ENCODE measurements around the gene NTN5. TPM values are rescaled to one million over a fixed set of nuclear protein-coding genes. Genes with fewer than 3 reads are reported as not detected.
"Not testable (repeated sequence)": the region's sequence is repeated elsewhere in the genome, so short reads cannot be mapped to it uniquely, and the experiment has no call there.

The NTN5 gene
- total RNA-seq, 1 donor from 2014 or later, result under 0.01 TPM

- no peak overlapping the region for H3K9ac ChIP-seq (ENCODE audit: low read depth in 1 of 3, low read length in 3 of 3)
Measured at GRCh38 chr19:48680436-48681126, 7.8 kb upstream of the NTN5 start.

GRCh38 chr19:48680006-48680405 is 7.2 kb upstream of the NTN5 start:
- H3K4me3 ChIP-seq (ENCODE audit: low read length in 3 of 3); H3K36me3 ChIP-seq (ENCODE audit: control insufficient read depth in 3 of 3, insufficient read depth in 3 of 3, low read length in 3 of 3); H3K27me3 ChIP-seq (ENCODE audit: control insufficient read depth in 3 of 3, insufficient read depth in 3 of 3, low read length in 3 of 3); H3K27ac ChIP-seq (ENCODE audit: low read depth, low read length); H3K9me3 ChIP-seq (ENCODE audit: control insufficient read depth in 3 of 3, low read length in 3 of 3); H3K9ac ChIP-seq (ENCODE audit: low read depth in 1 of 3, low read length in 3 of 3): not testable (repeated sequence)
- H3K4me1 ChIP-seq (ENCODE audit: control insufficient read depth in 3 of 3, insufficient read depth in 3 of 3, low read length in 3 of 3), result peaks cover 8 to 14% (median 12%) of the 10 kb centered on the region in 3 donors

More at GRCh38 chr19:48680436-48681126, 7.8 kb upstream of the NTN5 start:
- Histone ChIP-seq H3K4me1 (ENCODE audit: control insufficient read depth in 3 of 3, insufficient read depth in 3 of 3, low read length in 3 of 3) (peaks cover 2 to 9% (median 7%) of the 10 kb centered on the region in 3 donors), H3K36me3 (ENCODE audit: control insufficient read depth in 3 of 3, insufficient read depth in 3 of 3, low read length in 3 of 3) (no peaks in the 10 kb centered on the region), H3K27me3 (ENCODE audit: control insufficient read depth in 3 of 3, insufficient read depth in 3 of 3, low read length in 3 of 3) (no peaks in the 10 kb centered on the region), H3K27ac (ENCODE audit: low read depth, low read length) (no peak overlapping the region), H3K9me3 (ENCODE audit: control insufficient read depth in 3 of 3, low read length in 3 of 3) (no peaks in the 10 kb centered on the region), H3K4me3 (ENCODE audit: low read length in 3 of 3) (no peak overlapping the region)

DNA sequence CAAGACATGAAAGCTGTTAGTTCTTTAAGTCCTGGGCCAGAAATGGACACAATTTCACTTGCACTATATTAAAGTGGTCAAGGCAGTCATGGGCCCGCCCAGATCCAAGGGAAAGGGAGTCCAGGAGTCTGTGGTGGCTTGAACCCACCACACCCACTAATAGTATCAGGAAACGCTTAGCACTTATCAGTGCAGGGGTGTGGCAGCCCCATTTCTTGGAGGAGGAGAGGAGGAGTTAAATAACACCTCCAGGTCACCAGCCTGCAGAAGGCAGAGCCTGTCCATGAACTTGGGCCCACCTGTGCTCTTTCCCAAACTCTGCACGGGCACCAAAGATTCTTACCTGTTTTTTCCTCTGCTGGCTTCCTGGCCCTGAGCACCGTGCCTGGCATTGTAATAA is 5.4 kb upstream of the NTN5 start:
- no peak overlapping the region for H3K4me3 ChIP-seq (ENCODE audit: low read length in 3 of 3)
- H3K27me3 ChIP-seq (ENCODE audit: control insufficient read depth in 3 of 3, insufficient read depth in 3 of 3, low read length in 3 of 3), result no peaks in the 10 kb centered on the region
- no peak overlapping the region for H3K27ac ChIP-seq (ENCODE audit: low read depth, low read length)
- H3K9me3 ChIP-seq (ENCODE audit: control insufficient read depth in 3 of 3, low read length in 3 of 3), result no peaks in the 10 kb centered on the region
- no peak overlapping the region for H3K9ac ChIP-seq (ENCODE audit: low read depth in 1 of 3, low read length in 3 of 3)
- peaks cover 10 to 18% (median 10%) of the 10 kb centered on the region in 3 donors for H3K4me1 ChIP-seq (ENCODE audit: control insufficient read depth in 3 of 3, insufficient read depth in 3 of 3, low read length in 3 of 3)
- no peaks in the 10 kb centered on the region for H3K36me3 ChIP-seq (ENCODE audit: control insufficient read depth in 3 of 3, insufficient read depth in 3 of 3, low read length in 3 of 3)

DNA sequence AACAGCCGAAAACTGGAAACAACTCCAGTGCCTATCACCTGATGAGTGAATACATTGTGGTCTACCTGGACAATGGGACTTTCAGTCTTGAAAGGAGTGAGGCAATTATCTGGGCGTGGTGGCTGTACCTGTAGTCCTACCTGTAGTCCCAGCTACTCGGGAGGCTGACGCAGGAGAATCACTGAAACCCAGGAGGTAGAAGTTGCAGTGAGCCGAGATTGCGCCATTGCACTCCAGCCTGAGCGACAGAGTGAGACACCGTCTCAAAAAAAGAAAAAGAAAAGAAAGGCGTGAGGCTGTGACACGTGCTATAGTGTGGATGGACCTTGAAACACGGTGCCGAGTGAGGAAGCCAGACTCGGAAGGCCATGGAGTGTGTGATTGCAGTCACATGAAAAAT is 4.1 kb upstream of the NTN5 start:
- H3K4me1 ChIP-seq (ENCODE audit: control insufficient read depth in 3 of 3, insufficient read depth in 3 of 3, low read length in 3 of 3), result peaks cover 10 to 18% (median 10%) of the 10 kb centered on the region in 3 donors

DNA sequence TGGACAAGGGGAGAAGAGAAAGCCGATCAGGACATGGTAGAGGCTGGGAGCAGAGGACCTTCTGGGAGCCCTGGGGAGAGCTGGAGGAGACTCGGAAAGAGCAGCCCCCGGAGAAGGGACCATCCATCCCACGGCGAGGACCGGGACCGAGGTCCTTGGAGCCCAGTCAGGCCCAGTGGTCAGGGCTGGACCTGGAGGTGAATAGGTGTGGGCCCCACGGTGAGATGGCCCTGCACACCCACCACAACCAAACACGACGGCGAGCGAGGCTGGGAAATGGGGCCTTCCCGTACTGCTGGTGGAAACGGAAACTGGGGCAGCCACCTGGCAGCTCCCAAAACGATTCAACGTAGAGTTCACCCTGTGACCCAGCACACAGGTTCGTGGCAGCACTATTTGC is 3.7 kb upstream of the NTN5 start:
- Histone ChIP-seq H3K27ac (ENCODE audit: low read depth, low read length) (no peak overlapping the region), H3K4me1 (ENCODE audit: control insufficient read depth in 3 of 3, insufficient read depth in 3 of 3, low read length in 3 of 3) (peaks cover 10 to 18% (median 10%) of the 10 kb centered on the region in 3 donors), H3K27me3 (ENCODE audit: control insufficient read depth in 3 of 3, insufficient read depth in 3 of 3, low read length in 3 of 3) (no peaks in the 10 kb centered on the region), H3K9me3 (ENCODE audit: control insufficient read depth in 3 of 3, low read length in 3 of 3) (no peaks in the 10 kb centered on the region), H3K9ac (ENCODE audit: low read depth in 1 of 3, low read length in 3 of 3) (no peak overlapping the region), H3K4me3 (ENCODE audit: low read length in 3 of 3) (no peak overlapping the region), H3K36me3 (ENCODE audit: control insufficient read depth in 3 of 3, insufficient read depth in 3 of 3, low read length in 3 of 3) (no peaks in the 10 kb centered on the region)

More for the DNA sequence above, 4.1 kb upstream of the NTN5 start:
- no peak overlapping the region for H3K27ac ChIP-seq (ENCODE audit: low read depth, low read length)
- no peak overlapping the region for H3K4me3 ChIP-seq (ENCODE audit: low read length in 3 of 3)
- no peaks in the 10 kb centered on the region for H3K36me3 ChIP-seq (ENCODE audit: control insufficient read depth in 3 of 3, insufficient read depth in 3 of 3, low read length in 3 of 3)
- H3K27me3 ChIP-seq (ENCODE audit: control insufficient read depth in 3 of 3, insufficient read depth in 3 of 3, low read length in 3 of 3), result no peaks in the 10 kb centered on the region
- H3K9ac ChIP-seq (ENCODE audit: low read depth in 1 of 3, low read length in 3 of 3), result no peak overlapping the region
- H3K9me3 ChIP-seq (ENCODE audit: control insufficient read depth in 3 of 3, low read length in 3 of 3), result no peaks in the 10 kb centered on the region

- Histone ChIP-seq H3K9me3 (ENCODE audit: control insufficient read depth in 3 of 3, low read length in 3 of 3) (no peaks in the 10 kb centered on the region), H3K4me3 (ENCODE audit: low read length in 3 of 3) (peak overlapping the region in 2 of 3 donors; percentile 27 to 52), H3K9ac (ENCODE audit: low read depth in 1 of 3, low read length in 3 of 3) (peak overlapping the region; percentile 33 to 68 (median 38)), H3K4me1 (ENCODE audit: control insufficient read depth in 3 of 3, insufficient read depth in 3 of 3, low read length in 3 of 3) (peaks cover 10 to 11% (median 10%) of the 10 kb centered on the region in 3 donors), H3K27ac (ENCODE audit: low read depth, low read length) (no peak overlapping the region), H3K27me3 (ENCODE audit: control insufficient read depth in 3 of 3, insufficient read depth in 3 of 3, low read length in 3 of 3) (no peaks in the 10 kb centered on the region), H3K36me3 (ENCODE audit: control insufficient read depth in 3 of 3, insufficient read depth in 3 of 3, low read length in 3 of 3) (no peaks in the 10 kb centered on the region)
Measured at GRCh38 chr19:48674921-48675824, 2.4 kb upstream of the NTN5 start.

DNA sequence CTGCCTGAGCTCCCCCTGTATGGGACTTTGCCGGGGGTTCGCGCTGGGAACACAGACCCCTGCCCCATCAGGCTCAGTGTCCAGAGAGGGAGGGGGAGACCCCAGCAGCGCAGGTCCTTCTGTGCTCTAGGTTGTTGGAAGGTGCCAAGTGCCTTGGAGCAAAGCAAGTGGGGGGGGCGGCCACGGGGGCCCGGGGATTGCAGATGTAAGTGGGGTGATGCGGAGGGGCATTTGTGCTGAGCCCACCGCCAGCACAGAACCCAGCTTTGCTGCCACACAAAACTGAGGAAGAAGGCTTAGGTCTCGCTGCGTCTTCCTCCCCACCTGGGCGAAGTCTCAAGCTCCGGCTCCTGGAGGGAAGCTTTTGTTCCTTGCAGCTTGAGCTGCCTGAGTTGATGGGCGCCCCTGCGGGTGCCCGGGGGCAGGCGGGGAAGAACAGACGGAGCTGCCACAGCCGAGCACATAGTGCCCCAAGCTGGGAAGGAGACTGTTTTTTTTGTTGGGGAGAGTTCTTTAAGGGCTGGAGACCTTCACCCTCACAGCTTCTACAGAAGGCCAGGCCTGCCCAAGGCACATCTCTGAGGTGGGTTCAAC is 1.5 kb upstream of the NTN5 start:
- Histone ChIP-seq H3K4me1 (ENCODE audit: control insufficient read depth in 3 of 3, insufficient read depth in 3 of 3, low read length in 3 of 3) (peaks cover 10 to 11% (median 10%) of the 10 kb centered on the region in 3 donors), H3K9me3 (ENCODE audit: control insufficient read depth in 3 of 3, low read length in 3 of 3) (no peaks in the 10 kb centered on the region), H3K9ac (ENCODE audit: low read depth in 1 of 3, low read length in 3 of 3) (peak overlapping the region in 1 of 3 donors; percentile 68), H3K36me3 (ENCODE audit: control insufficient read depth in 3 of 3, insufficient read depth in 3 of 3, low read length in 3 of 3) (no peaks in the 10 kb centered on the region), H3K27ac (ENCODE audit: low read depth, low read length) (no peak overlapping the region), H3K27me3 (ENCODE audit: control insufficient read depth in 3 of 3, insufficient read depth in 3 of 3, low read length in 3 of 3) (no peaks in the 10 kb centered on the region), H3K4me3 (ENCODE audit: low read length in 3 of 3) (no peak overlapping the region)

DNA sequence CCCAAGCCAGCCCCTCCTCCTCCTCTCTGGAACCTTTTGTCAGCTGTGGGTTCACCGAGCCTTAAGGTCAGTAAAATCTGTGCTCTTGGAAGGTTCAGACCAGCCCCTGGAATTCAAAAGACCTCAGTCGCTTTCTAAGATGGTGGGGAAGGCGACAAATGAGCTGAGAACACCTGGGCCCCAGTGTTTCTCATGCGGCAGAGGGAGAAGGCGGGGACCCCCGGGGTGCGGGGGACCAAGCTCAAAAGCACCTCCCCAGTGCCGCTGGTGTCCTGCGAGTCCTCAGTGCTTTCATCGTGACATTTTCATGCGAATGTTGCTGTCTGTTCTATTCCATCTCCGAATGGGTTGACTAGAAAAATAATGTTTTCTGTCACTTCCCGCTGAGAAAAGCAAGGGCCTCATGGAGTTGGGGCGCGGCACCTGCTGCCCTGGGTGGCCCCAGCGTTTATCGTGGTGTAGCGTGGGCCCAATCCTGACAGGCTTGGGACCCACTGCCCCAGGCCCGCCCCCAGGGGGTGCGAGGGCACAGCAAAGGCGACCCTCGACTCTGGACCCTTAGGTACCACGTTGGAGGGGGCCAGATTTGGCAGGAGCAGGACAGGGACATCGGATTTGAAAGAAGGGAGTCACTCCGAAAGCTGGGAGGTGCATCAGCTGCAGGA is 751 bp upstream of the NTN5 start:
- no peaks in the 10 kb centered on the region for H3K27me3 ChIP-seq (ENCODE audit: control insufficient read depth in 3 of 3, insufficient read depth in 3 of 3, low read length in 3 of 3)
- no peak overlapping the region for H3K9ac ChIP-seq (ENCODE audit: low read depth in 1 of 3, low read length in 3 of 3)
- H3K27ac ChIP-seq (ENCODE audit: low read depth, low read length), result no peak overlapping the region
- no peaks in the 10 kb centered on the region for H3K9me3 ChIP-seq (ENCODE audit: control insufficient read depth in 3 of 3, low read length in 3 of 3)
- no peaks in the 10 kb centered on the region for H3K36me3 ChIP-seq (ENCODE audit: control insufficient read depth in 3 of 3, insufficient read depth in 3 of 3, low read length in 3 of 3)
- H3K4me1 ChIP-seq (ENCODE audit: control insufficient read depth in 3 of 3, insufficient read depth in 3 of 3, low read length in 3 of 3), result peaks cover 10 to 11% (median 10%) of the 10 kb centered on the region in 3 donors
- H3K4me3 ChIP-seq (ENCODE audit: low read length in 3 of 3), result no peak overlapping the region

- no peak overlapping the region for H3K27ac ChIP-seq (ENCODE audit: low read depth, low read length)
Measured at GRCh38 chr19:48671446-48671995, 1.3 kb downstream of the NTN5 start.

More at GRCh38 chr19:48671446-48671995, 1.3 kb downstream of the NTN5 start:
- Histone ChIP-seq H3K36me3 (ENCODE audit: control insufficient read depth in 3 of 3, insufficient read depth in 3 of 3, low read length in 3 of 3) (no peaks in the 10 kb centered on the region), H3K27me3 (ENCODE audit: control insufficient read depth in 3 of 3, insufficient read depth in 3 of 3, low read length in 3 of 3) (no peaks in the 10 kb centered on the region), H3K4me3 (ENCODE audit: low read length in 3 of 3) (no peak overlapping the region), H3K9me3 (ENCODE audit: control insufficient read depth in 3 of 3, low read length in 3 of 3) (no peaks in the 10 kb centered on the region), H3K9ac (ENCODE audit: low read depth in 1 of 3, low read length in 3 of 3) (no peak overlapping the region), H3K4me1 (ENCODE audit: control insufficient read depth in 3 of 3, insufficient read depth in 3 of 3, low read length in 3 of 3) (peaks cover 10 to 11% (median 10%) of the 10 kb centered on the region in 3 donors)

All from skeletal muscle tissue (tissue), 4 donors.